Breast epithelium (tissue), 3 donors: ENCODE data around the gene NACC2.

ENCODE experiments used
- CTCF ChIP-seq, 3 donors: fragments of 450-650 bp; IDR thresholded peaks; one replicate each; pipeline ENCODE4 v1.5.1; 2016 to 2017; ENCODE audit warnings: antibody characterized with exemption in 3 of 3, mild to moderate bottlenecking in 3 of 3, moderate library complexity in 3 of 3
- POLR2A ChIP-seq: fragments of 450-650 bp; IDR thresholded peaks from one replicate; pipeline ENCODE4 v1.6.1; 2016; ENCODE audit warnings: antibody characterized with exemption, mild to moderate bottlenecking, moderate library complexity
- POLR2AphosphoS5 ChIP-seq, 3 donors: sonication (generic); formaldehyde crosslinking; IDR thresholded peaks; one replicate each; pipeline ENCODE4 v1.6.1; 2017; ENCODE audit warnings: antibody characterized with exemption in 3 of 3

- TF ChIP-seq CTCF (IDR thresholded peaks at IDR 0.05) (no peak), POLR2A (no peak), POLR2AphosphoS5 (IDR thresholded peaks at IDR 0.05) (no peak)
Observed at GRCh38 chr9:136093346-136093986, 1.6 kb downstream of the NACC2 start.
